GM12872 (cell line): ENCODE measurements around the gene FOXF2.

ENCODE experiments used
- TF ChIP-seq, protein P1 (sequence below): IDR thresholded peaks from 3 replicates; pipeline ENCODE4 v1.5.1; 2011; ENCODE audit warnings: low read depth, mild to moderate bottlenecking, low read length, moderate library complexity; ENCODE audit not compliant: insufficient read depth

FOXF2 gene

GRCh38 chr6:1415416-1416063 lies 26.2 kb downstream of the FOXF2 start:
- TF ChIP-seq, protein P1, sequence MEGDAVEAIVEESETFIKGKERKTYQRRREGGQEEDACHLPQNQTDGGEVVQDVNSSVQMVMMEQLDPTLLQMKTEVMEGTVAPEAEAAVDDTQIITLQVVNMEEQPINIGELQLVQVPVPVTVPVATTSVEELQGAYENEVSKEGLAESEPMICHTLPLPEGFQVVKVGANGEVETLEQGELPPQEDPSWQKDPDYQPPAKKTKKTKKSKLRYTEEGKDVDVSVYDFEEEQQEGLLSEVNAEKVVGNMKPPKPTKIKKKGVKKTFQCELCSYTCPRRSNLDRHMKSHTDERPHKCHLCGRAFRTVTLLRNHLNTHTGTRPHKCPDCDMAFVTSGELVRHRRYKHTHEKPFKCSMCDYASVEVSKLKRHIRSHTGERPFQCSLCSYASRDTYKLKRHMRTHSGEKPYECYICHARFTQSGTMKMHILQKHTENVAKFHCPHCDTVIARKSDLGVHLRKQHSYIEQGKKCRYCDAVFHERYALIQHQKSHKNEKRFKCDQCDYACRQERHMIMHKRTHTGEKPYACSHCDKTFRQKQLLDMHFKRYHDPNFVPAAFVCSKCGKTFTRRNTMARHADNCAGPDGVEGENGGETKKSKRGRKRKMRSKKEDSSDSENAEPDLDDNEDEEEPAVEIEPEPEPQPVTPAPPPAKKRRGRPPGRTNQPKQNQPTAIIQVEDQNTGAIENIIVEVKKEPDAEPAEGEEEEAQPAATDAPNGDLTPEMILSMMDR, result no peak

GRCh38 chr6:1416191-1416760 lies 26.9 kb downstream of the FOXF2 start:
- TF ChIP-seq, protein P1, result no peak

DNA sequence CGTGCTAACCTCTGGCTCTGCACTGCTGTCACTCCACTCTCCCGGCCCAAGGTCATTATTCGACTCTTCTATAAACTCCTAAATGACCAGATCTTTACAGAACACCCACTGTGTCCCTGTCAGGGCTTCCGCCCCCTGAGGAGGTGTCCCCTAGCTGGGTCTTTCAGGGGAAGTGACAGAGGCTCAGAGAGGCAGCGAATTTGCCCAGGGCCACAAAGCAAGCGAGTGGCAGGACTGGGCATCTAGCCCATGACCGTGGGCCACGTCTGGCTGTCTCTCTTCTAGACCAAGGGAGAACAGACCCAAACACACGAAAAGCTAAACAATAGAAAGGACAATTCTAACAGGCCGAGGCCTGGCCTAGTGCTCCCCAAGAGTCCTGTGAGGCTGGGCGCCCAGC lies 27.4 kb downstream of the FOXF2 start:
- TF ChIP-seq, protein P1, result no peak

DNA sequence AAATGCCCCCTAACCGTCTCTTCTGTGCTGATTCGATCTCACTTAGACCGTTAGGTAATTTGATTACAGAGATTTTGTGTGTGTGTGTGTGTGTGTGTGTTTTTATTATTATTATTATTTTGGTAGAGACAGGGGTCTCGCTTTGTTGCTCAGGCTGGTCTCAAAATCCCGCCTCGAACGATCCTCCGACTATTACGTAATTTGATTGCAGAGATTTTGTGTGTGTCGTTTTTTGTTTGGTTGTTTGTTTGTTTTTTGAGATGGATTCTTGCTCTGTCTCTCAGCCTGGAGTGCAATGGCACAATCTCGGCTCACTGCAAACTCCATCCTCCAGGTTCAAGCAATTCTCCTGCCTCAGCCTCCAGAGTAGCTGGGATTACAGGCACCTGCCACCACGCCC lies 28.3 kb downstream of the FOXF2 start:
- TF ChIP-seq, protein P1, result no peak

DNA sequence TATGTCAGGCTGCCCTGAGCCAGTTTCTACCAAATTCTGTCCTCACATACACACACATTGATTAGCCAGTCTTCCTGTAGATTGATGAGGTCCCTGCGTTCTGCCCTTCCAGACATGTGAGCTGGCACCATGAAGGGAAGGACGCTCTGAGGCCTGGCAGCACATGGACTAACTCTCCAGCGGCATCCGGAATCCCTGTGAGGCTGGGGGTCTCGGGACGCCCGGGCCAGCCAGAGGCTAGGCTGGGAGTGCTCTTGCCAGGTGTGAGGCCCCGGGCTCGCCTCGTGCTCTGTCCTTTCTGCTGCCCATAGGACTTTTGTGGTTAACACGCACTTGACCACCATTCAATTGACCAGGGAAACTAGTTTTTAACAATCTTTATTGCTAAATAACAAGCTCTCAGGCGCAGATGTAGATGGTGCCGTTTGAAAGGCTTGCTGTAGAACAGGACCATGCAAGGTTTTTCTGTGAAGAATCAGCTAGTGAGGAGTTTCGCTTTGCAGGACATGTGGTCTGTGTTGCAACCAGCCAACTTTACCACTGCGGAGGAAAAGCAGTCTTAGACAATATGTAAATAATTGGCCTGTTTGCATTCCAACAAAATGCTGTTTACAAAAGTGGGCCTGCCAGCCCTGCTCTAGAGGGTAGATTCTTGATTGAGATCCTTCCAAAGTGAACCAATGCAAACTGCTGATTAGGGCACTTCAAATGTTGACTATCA lies 29.3 kb downstream of the FOXF2 start:
- TF ChIP-seq, protein P1, result no peak

GRCh38 chr6:1420382-1420781 lies 31.0 kb downstream of the FOXF2 start:
- TF ChIP-seq, protein P1, result no peak

DNA sequence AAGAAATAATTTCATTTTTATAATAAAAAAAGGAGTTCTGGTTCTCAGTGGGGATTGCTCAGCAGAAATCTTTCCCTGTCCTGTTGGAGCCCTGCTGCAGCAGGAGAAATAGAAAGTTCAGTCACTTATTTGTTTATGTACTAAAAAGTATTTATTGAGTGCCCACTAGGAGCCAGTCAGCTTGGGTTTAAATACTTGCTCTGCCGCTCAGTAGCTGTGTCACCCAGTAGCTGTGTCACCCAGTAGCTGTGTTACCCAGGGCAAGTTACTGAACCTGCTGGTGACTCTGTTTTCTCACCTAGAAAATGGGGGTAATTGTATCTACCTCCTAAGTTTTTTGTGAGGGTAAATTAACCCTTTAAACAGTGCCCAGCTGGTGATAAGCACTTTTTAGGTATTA lies 32.9 kb downstream of the FOXF2 start:
- TF ChIP-seq, protein P1, result no peak
